T-helper 17 cell (primary cell): Measurements from ENCODE around the gene PROSER1. TPM values are rescaled to one million over a fixed set of nuclear protein-coding genes. Genes with fewer than 3 reads are reported as not detected.
"Not testable (repeated sequence)": the region's sequence is repeated elsewhere in the genome, so short reads cannot be mapped to it uniquely, and the experiment has no call there.

Experiments
- ATAC-seq: fragments of 150-1000 bp; cut with Tn5 transposase; 2 replicates; pipeline ENCODE4 v1.10.0; 2021; ENCODE audit warnings: mild to moderate bottlenecking, moderate library complexity
- DNase-seq, 3 donors: peaks; one replicate each; pipeline versions ENCODE4 v3.0.0 to v3.0.0-alpha.2; 2020 to 2021
- H3K9me3 ChIP-seq: one replicate; pipeline ENCODE4 v1.7.0; 2013; ENCODE audit warnings: low read length, mild to moderate bottlenecking; ENCODE audit not compliant: control insufficient read depth, poor library complexity, severe bottlenecking
- H3K27ac Mint-ChIP-seq: one replicate; pipeline ENCODE4 v1.8.0; 2022; ENCODE audit warnings: mild to moderate bottlenecking, moderate library complexity, mixed read lengths
- H3K27me3 Mint-ChIP-seq: one replicate; pipeline ENCODE4 v1.8.0; 2022; ENCODE audit warnings: mixed read lengths
- H3K36me3 Mint-ChIP-seq: one replicate; pipeline ENCODE4 v1.8.0; 2022; ENCODE audit warnings: low read depth, mixed read lengths
- H3K4me1 Mint-ChIP-seq: one replicate; pipeline ENCODE4 v1.8.0; 2022; ENCODE audit warnings: mild to moderate bottlenecking, mixed read lengths
- H3K4me3 Mint-ChIP-seq: one replicate; pipeline ENCODE4 v1.8.0; 2022; ENCODE audit warnings: mild to moderate bottlenecking, moderate library complexity, mixed read lengths
- total RNA-seq, 4 donors: library from RNA in 2 of 4; stranded (reverse) in 2 of 4; gene quantifications; one replicate each; pipeline ENCODE4 v1.2.3 and lab custom pipeline; 2022 to 2026

The PROSER1 gene
- total RNA-seq, 2 donors from 2014 or later: 42.8 to 52.5 TPM

GRCh38 chr13:39016087-39016486, 21.8 kb downstream of the PROSER1 start:
- Mint-ChIP-seq H3K4me1 (peaks cover 13% of the 10 kb centered on the region), H3K36me3 (peaks cover 24% of the 10 kb centered on the region), H3K27ac (no peak overlapping the region), H3K27me3 (no peaks in the 10 kb centered on the region), H3K4me3 (no peak overlapping the region)
- DNase-seq: no peak
- H3K9me3 ChIP-seq: no peaks in the 10 kb centered on the region
- ATAC-seq: no peak

DNA sequence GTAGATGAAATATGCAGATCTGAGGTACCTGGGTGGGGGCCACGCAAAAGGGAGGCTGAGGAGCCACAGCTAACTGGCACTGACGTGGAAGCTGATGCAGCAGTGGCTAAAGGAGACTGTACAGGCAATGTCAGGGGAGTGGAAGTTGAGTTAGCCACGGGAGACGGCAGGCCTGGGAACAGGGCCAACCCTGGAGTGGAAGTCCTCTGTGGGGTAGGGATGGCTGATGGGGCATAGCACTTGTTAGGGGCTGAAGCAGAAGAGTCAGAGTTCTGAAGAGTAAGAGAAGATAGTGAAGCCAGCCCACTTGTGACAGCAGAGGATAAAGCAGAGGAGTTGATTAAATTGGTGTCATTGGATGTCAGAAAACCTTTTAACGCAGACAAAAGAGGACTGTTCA, 24.4 kb downstream of the PROSER1 start:
- Mint-ChIP-seq H3K27ac (peak overlapping the region; percentile 86), H3K36me3 (peaks cover 30% of the 10 kb centered on the region), H3K4me1 (peaks cover 11% of the 10 kb centered on the region), H3K4me3 (no peak overlapping the region), H3K27me3 (no peaks in the 10 kb centered on the region)
- no peak for ATAC-seq
- no peak for DNase-seq
- H3K9me3 ChIP-seq: no peaks in the 10 kb centered on the region

GRCh38 chr13:39012608-39013007, 25.3 kb downstream of the PROSER1 start:
- Mint-ChIP-seq H3K4me3 (no peak overlapping the region), H3K4me1 (peaks cover 8% of the 10 kb centered on the region), H3K36me3 (peaks cover 34% of the 10 kb centered on the region), H3K27me3 (no peaks in the 10 kb centered on the region), H3K27ac (peak overlapping the region; percentile 86)
- H3K9me3 ChIP-seq: no peaks in the 10 kb centered on the region
- ATAC-seq: no peak
- no peak for DNase-seq

DNA sequence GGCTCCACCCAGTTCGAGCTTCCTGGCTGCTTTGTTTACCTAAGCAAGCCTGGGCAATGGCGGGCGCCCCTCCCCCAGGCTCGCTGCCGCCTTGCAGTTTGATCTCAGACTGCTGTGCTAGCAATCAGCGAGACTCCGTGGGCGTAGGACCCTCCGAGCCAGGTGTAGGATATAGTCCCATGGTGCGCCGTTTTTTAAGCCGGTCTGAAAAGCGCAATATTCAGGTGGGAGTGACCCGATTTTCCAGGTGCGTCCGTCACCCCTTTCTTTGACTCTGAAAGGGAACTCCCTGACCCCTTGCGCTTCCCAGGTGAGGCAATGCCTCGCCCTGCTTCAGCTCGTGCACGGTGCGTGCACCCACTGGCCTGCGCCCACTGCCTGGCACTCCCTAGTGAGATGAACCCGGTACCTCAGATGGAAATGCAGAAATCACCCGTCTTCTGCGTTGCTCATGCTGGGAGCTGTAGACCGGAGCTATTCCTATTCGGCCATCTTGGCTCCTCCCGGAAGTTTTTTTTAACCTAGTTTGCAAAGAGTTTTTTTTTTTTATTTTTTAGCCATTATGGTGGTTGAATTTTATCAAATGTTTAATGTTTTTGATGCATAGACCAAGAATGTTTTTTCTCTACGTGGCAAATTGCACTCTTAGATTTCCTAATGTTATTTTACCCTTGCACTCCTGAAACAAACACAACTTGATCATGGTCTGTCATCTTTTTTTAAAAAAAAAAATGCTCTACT, 31.3 kb downstream of the PROSER1 start:
- peaks cover 12% of the 10 kb centered on the region for H3K36me3 Mint-ChIP-seq
- H3K4me1 Mint-ChIP-seq: not testable (repeated sequence)

DNA sequence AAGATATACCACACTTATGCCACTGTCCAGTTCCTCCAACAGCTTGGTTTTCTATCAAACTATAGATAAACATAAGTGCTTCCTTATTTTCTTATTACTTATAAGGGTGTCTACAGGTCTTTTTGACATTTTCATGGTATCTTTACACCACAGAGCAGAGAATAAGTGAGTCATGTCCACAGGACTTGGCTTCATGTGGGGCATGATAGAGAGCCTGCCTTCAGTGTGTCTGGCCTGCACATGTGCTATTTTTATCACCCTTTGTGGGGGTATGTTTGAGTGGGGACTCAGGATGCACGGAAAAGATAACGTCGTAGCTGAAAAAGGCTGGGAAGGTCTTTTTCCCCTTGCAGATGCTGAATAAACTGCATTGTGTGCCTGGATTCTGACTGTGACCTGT, 39.1 kb downstream of the PROSER1 start:
- H3K36me3 Mint-ChIP-seq: no peaks in the 10 kb centered on the region
- ATAC-seq: no peak

More for the DNA sequence above, 31.3 kb downstream of the PROSER1 start:
- DNase-seq, H3K27me3 Mint-ChIP-seq, ATAC-seq, H3K9me3 ChIP-seq, H3K27ac Mint-ChIP-seq, H3K4me3 Mint-ChIP-seq: not testable (repeated sequence)

DNA sequence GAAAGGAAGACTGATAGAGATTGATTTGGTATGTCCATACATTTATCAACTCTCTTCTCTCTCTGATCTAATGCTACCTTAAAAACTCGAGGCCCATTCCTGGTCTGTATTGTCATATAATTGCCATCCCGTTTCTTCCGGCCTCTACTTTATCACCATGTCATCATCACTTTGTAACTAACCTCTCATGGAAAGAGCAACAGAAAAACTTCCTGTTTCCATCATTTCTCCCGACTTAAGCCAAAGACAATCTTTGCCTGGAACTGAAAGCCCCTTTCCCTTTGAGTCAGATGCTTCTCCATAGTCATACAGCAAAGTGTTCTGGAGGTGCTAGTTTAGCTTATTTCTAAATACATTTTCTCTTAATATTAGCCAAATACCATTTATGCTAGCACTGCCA, 44.5 kb downstream of the PROSER1 start:
- no peaks in the 10 kb centered on the region for H3K9me3 ChIP-seq
- peaks cover 7% of the 10 kb centered on the region for H3K27me3 Mint-ChIP-seq
- no peak for DNase-seq
- ATAC-seq: no peak
- H3K4me1 Mint-ChIP-seq: peaks cover 7% of the 10 kb centered on the region
- peak overlapping the region; percentile 37 for H3K27ac Mint-ChIP-seq
- no peaks in the 10 kb centered on the region for H3K36me3 Mint-ChIP-seq
- H3K4me3 Mint-ChIP-seq: no peak overlapping the region

More for the DNA sequence above, 39.1 kb downstream of the PROSER1 start:
- no peak for DNase-seq
- H3K27me3 Mint-ChIP-seq: peaks cover 7% of the 10 kb centered on the region
- no peak overlapping the region for H3K4me3 Mint-ChIP-seq
- peaks cover 2% of the 10 kb centered on the region for H3K4me1 Mint-ChIP-seq
- no peak overlapping the region for H3K27ac Mint-ChIP-seq
- no peaks in the 10 kb centered on the region for H3K9me3 ChIP-seq

- Mint-ChIP-seq H3K4me1 (peaks cover 7% of the 10 kb centered on the region), H3K27me3 (peaks cover 7% of the 10 kb centered on the region), H3K36me3 (no peaks in the 10 kb centered on the region), H3K4me3 (no peak within 1 kb of the TSS), H3K27ac (no peak within 1 kb of the TSS)
- H3K9me3 ChIP-seq: no peaks in the 10 kb centered on the region
- ATAC-seq (no peak), DNase-seq (no peak)
These were observed 47.2 kb downstream of the PROSER1 start, which contains the start of gene STOML3 for GRCh38 chr13:38990693-38991092. Gene STOML3, minus strand, starts transcription at chr13:38990831. Its CDS starts 110 bp downstream, at chr13:38990721.

GRCh38 chr13:38981096-38981495, 56.8 kb downstream of the PROSER1 start:
- H3K4me1 Mint-ChIP-seq: no peaks in the 10 kb centered on the region
- H3K27ac Mint-ChIP-seq: no peak overlapping the region
- no peaks in the 10 kb centered on the region for H3K36me3 Mint-ChIP-seq
- ATAC-seq (no peak), DNase-seq (no peak)
- no peaks in the 10 kb centered on the region for H3K9me3 ChIP-seq
- H3K27me3 Mint-ChIP-seq: peaks cover 12% of the 10 kb centered on the region
- no peak overlapping the region for H3K4me3 Mint-ChIP-seq

DNA sequence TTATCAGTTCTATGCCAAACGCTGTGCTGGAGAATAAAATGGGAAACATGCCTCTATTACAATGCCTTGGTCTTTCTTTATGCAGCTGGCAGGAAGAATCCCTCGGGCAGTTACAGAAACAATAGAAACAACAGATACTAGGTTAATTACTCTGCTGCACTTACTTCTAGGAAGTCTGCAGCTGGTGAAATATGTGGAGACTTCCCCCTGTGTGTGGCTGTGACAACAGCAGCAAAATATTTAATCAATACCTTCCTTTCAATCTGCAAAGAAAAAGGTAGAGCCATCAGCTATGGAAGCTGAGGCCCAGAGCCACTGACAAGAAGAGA, 57.2 kb downstream of the PROSER1 start:
- no peak for ATAC-seq
- Mint-ChIP-seq H3K4me3 (no peak overlapping the region), H3K27me3 (peaks cover 12% of the 10 kb centered on the region), H3K27ac (no peak overlapping the region), H3K36me3 (no peaks in the 10 kb centered on the region), H3K4me1 (no peaks in the 10 kb centered on the region)
- no peak for DNase-seq
- no peaks in the 10 kb centered on the region for H3K9me3 ChIP-seq

GRCh38 chr13:38979891-38980749, 57.8 kb downstream of the PROSER1 start:
- no peak for DNase-seq
- H3K4me3 Mint-ChIP-seq: no peak overlapping the region
- no peaks in the 10 kb centered on the region for H3K36me3 Mint-ChIP-seq
- peaks cover 12% of the 10 kb centered on the region for H3K27me3 Mint-ChIP-seq
- H3K27ac Mint-ChIP-seq: no peak overlapping the region
- ATAC-seq: no peak
- no peaks in the 10 kb centered on the region for H3K4me1 Mint-ChIP-seq
- H3K9me3 ChIP-seq: no peaks in the 10 kb centered on the region

- H3K36me3 Mint-ChIP-seq: no peaks in the 10 kb centered on the region
- ATAC-seq (no peak), DNase-seq (no peak)
- H3K27ac Mint-ChIP-seq: no peak overlapping the region
- H3K4me1 Mint-ChIP-seq: no peaks in the 10 kb centered on the region
- peaks cover 32% of the 10 kb centered on the region for H3K27me3 Mint-ChIP-seq
- no peak overlapping the region for H3K4me3 Mint-ChIP-seq
- H3K9me3 ChIP-seq: no peaks in the 10 kb centered on the region
These were observed 67.4 kb downstream of the PROSER1 start for GRCh38 chr13:38970380-38971051.

- Mint-ChIP-seq H3K27ac (no peak overlapping the region), H3K36me3 (no peaks in the 10 kb centered on the region), H3K4me3 (no peak overlapping the region), H3K27me3 (peaks cover 42% of the 10 kb centered on the region), H3K4me1 (no peaks in the 10 kb centered on the region)
- DNase-seq: no peak
- no peak for ATAC-seq
- H3K9me3 ChIP-seq: no peaks in the 10 kb centered on the region
These were observed 68.7 kb downstream of the PROSER1 start for GRCh38 chr13:38969187-38969586.

DNA sequence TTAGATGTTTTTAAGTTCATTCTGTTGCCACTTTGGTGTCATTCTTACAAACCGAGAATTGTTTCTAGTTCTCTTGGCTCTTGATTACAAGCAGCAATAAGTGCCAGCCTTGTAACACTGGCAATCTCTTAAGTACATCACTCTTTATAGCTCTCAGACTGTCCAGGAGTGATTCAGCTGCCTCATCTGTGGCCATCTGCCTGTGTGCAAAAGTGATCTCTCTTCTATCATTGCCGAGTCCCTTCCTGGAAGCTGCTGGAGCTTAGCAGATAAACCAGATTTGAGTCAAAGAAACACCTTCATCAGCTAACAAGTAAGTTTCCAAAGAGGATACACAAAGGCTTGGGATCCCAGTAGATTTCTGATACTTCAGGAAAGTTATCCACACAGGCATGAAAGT, 70.4 kb downstream of the PROSER1 start:
- no peaks in the 10 kb centered on the region for H3K36me3 Mint-ChIP-seq
- no peak overlapping the region for H3K27ac Mint-ChIP-seq
- peaks cover 50% of the 10 kb centered on the region for H3K27me3 Mint-ChIP-seq
- ATAC-seq (no peak), DNase-seq (no peak)
- H3K9me3 ChIP-seq: no peaks in the 10 kb centered on the region
- no peak overlapping the region for H3K4me3 Mint-ChIP-seq
- H3K4me1 Mint-ChIP-seq: no peaks in the 10 kb centered on the region
